GM12891 (cell line): Measurements from ENCODE around the gene NDRG3.

Experiments
- DNase-seq: peaks from one replicate; pipeline ENCODE4 v3.0.0; 2011; ENCODE audit warnings: low spot score; ENCODE audit not compliant: insufficient read length
- FAIRE-seq: peaks from 2 replicates; lab custom pipeline; 2011; peaks lifted over from hg19 to GRCh38; lab: Jason Lieb, UNC
- PAX5 ChIP-seq: IDR thresholded peaks from 2 replicates; pipeline ENCODE4 v1.6.1; 2011; ENCODE audit warnings: low read length, moderate library complexity, mild to moderate bottlenecking; ENCODE audit not compliant: insufficient read depth, severe bottlenecking
- POLR2A ChIP-seq: IDR thresholded peaks from 2 replicates; pipeline ENCODE4 v1.6.1; 2011; ENCODE audit warnings: low read depth, low read length, control low read depth
- POLR2AphosphoS5 ChIP-seq: IDR thresholded peaks from 2 replicates; pipeline ENCODE4 v1.6.1; 2011; ENCODE audit warnings: low read depth, low read length, control low read depth
- POU2F2 ChIP-seq: IDR thresholded peaks from 2 replicates; pipeline ENCODE4 v1.6.1; 2011; ENCODE audit warnings: low read depth, mild to moderate bottlenecking, control low read depth, low read length, moderate library complexity
- SPI1 ChIP-seq: IDR thresholded peaks from 2 replicates; pipeline ENCODE4 v1.6.1; 2011; ENCODE audit warnings: low read depth, low read length, control low read depth
- TAF1 ChIP-seq: IDR thresholded peaks from 2 replicates; pipeline ENCODE4 v1.6.1; 2011; ENCODE audit warnings: low read depth, low read length, control low read depth

The NDRG3 gene

DNA sequence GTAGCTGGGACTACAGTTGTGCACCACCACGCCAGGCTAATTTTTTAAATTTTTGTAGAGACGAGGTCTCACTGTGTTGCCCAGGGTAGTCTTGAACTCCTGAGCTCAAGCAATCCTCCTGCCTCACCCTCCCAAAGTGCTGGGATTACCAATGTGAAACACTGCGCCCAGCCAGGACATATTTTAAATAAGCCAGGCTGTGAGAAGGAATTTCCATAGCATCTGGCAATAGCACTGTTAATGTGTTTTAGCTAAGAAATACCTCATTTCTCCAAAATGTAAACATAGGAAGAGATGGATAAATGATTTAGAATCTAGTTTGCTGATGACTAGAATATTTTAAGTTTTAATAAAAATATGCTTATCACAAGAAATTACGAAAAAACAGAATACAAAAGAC lies 72.9 kb downstream of the NDRG3 start:
- FAIRE-seq = no peak

DNA sequence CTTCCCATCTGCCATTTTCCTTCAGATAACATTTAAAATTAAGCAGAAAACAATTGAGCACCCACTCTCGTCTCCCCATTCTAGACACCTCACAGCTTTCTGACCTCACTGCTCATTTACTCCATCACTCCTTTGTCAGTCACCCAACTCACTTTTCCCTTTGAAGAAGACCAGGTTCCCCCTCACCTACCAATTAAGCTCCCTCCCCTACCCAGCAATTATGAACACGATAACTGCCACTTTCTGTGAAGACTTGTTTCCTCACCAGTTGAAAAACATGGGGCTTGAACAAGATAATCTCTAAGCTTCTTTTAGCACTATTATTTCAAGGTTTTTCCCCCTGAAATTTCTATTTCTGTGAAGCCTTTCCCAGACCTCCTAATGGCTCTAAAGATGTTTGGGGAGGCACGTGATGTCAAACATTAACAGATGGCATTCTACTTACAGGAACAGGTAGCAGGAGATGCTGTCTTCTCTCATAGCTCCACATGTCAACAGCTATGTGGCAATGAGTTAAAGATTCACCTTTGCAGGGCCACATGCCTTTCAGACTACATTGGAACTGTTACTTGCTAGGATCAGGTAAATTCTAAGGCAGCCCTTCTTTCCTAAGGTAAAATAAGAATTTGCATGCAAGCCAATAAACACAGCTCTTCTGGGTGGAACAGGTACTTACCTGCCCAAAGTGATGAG lies 75.1 kb downstream of the NDRG3 start:
- no peak for TF ChIP-seq SPI1
- no peak for TF ChIP-seq TAF1
- no peak for TF ChIP-seq POU2F2
- no peak for TF ChIP-seq POLR2AphosphoS5
- no peak for TF ChIP-seq POLR2A
- no peak for TF ChIP-seq PAX5
- DNase-seq = no peak
- FAIRE-seq = no peak

More for the DNA sequence above, 72.9 kb downstream of the NDRG3 start:
- DNase-seq = no peak
- TF ChIP-seq PAX5 (no peak), POLR2AphosphoS5 (no peak), POLR2A (no peak), TAF1 (no peak), POU2F2 (no peak), SPI1 (no peak)

DNA sequence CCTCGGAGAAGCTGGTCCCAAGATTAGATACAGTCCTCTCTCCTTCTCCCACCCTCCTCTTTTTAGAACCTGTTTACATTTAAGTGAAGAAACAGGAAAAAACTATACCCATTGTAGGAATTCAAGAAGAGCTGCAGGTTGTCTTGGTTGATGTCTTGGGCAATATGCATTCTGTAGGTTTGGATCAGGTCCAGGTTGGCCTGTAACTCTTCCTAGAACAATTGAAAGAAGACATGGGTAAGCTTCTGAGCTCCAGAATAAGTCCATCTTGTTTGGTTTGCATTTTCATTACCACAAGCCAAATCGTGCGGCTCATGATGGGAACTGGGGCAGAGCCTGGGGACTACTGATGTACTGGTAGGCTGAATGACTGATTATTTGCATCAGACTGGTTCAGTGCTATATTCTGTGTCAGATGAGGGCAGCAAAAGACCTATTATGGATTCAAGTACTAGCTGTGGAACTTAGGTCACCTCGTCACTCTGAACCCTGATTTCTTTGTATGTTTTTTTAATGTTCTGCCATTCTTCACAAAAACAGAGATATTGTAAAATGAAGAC lies 79.6 kb downstream of the NDRG3 start:
- TF ChIP-seq SPI1 = no peak
- TF ChIP-seq POLR2A = no peak
- TF ChIP-seq POLR2AphosphoS5 = no peak
- TF ChIP-seq PAX5 = no peak
- TF ChIP-seq TAF1 = no peak
- TF ChIP-seq POU2F2 = no peak
- FAIRE-seq (no peak), DNase-seq (no peak)

DNA sequence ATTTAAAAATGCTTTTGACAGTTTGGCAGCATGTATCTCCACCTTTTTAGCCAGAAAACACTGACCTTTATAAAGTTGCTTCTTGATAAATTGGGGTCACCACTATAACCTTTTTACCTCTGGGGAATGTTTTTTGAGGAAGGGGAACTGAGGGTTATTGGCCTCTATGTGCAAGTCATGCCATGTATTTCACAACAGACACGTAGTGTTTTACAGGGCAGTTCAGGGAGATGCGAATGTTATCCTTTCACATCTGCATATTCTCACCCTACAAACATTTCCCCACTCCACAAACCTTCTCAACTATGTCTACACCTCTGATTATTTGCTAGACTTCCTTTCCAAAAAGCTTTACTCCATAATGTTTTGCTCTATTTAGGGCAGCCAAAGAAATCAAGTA lies 82.9 kb downstream of the NDRG3 start:
- TF ChIP-seq POLR2A = no peak
- DNase-seq = no peak
- FAIRE-seq = peak; percentile 68

DNA sequence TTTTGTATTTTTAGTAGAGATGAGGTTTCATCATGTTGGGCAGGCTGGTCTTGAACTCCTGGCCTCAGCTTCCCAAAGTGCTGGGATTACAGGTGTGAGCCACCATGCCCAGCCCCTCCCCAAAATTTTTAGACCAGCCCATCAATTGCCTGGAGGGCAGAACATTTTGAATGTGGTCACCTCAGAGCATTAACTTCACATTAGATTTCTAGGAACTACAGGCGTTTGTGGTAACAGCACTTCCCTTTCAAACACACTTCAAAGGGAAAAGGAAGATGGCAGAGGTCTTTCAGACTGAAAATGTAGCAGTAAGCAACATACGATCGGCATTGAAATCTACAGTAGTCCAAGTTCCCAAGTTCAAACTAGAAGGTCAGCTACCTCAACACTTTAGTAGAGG lies 87.6 kb downstream of the NDRG3 start:
- TF ChIP-seq TAF1 (no peak), POU2F2 (no peak), POLR2AphosphoS5 (no peak), PAX5 (no peak), SPI1 (no peak), POLR2A (no peak)
- FAIRE-seq (no peak), DNase-seq (no peak)

DNA sequence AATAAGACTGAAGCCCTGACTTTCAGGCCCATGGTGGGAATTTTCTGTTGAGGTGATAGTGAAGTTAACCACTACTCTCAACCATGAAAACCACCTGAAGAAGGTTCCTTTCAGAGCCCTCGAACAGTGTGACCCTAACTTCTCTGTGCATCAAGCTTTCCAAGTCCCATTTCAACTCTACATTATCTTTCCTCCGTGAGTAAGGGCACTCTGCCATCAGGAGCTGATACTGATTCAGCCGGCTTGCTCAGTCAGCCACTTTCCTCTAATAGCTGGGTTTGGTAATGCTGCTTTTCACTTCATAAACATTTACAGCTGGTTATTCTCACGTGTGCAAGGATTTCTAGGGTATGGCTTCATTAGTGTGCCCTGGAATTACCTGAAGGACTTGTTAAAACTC lies 89.2 kb downstream of the NDRG3 start:
- DNase-seq (no peak), FAIRE-seq (no peak)
- no peak for TF ChIP-seq TAF1
- no peak for TF ChIP-seq PAX5
- TF ChIP-seq SPI1 = no peak
- no peak for TF ChIP-seq POLR2A
- TF ChIP-seq POLR2AphosphoS5 = no peak
- TF ChIP-seq POU2F2 = no peak

DNA sequence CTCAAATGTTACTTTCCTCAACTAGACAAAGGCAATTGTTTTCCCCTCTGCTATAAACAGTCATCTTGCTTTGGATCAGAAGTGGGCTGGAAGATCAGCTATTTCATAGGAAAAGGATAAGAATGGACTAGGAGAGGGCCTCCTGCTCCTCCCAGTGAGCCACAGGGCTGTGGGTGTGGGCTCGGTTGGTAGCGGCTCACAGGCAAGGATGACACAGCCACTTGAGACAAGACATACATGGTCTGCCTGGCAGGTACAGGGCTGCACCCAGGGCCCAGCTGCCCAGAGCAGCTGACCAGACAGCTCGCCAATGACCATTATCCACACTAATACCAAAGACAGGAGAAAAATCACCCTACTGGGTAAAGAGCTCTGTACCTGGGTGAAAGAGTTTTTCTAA lies 90.9 kb downstream of the NDRG3 start:
- FAIRE-seq (no peak), DNase-seq (no peak)
- TF ChIP-seq SPI1 (no peak), POLR2AphosphoS5 (no peak), TAF1 (no peak), PAX5 (no peak), POLR2A (no peak), POU2F2 (no peak)

DNA sequence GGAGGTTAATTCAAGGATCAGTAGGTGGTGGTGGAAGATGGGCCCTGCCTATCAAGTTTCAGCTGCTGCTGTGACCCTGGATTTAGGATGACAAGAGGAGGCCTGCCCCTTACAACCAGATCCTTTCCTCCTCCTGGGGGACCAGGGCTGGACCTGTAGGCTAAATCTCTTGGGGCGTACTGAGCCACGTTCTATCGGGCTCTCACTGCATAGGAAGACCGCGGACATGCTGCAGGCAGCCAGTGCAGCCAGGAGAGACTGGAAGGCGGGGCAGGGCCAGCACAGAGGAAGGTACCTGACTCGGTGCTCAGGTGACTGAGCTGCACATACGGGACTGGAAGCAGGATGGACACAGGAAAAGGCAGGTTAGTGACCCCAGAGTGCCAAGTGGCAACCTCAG lies 91.4 kb downstream of the NDRG3 start:
- TF ChIP-seq SPI1 (no peak), TAF1 (no peak), POLR2AphosphoS5 (no peak), POLR2A (no peak), POU2F2 (no peak), PAX5 (no peak)
- DNase-seq (no peak), FAIRE-seq (no peak)

DNA sequence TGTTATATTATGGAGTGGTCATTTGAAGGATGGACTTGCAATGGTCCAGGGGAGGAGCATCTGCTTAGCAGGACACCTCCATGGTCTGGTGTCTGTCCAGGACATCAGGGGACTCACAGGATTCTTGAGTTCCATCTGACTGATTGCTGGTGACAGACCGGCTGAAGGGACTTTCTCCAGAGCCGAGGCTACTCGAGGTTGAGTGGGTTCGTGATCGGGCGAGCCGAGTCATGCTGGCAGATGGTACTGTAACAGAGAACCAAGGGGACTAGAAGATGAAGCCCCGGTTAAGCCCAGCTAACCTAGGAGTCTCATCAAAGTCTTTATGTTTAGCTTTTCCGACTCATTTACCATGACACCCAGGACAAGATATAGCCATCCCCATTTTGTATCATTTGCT lies 92.4 kb downstream of the NDRG3 start:
- no peak for DNase-seq
- no peak for FAIRE-seq
- TF ChIP-seq SPI1 = no peak
- TF ChIP-seq PAX5 = no peak
- no peak for TF ChIP-seq POLR2A
- TF ChIP-seq TAF1 = no peak
- no peak for TF ChIP-seq POLR2AphosphoS5
- TF ChIP-seq POU2F2 = no peak

DNA sequence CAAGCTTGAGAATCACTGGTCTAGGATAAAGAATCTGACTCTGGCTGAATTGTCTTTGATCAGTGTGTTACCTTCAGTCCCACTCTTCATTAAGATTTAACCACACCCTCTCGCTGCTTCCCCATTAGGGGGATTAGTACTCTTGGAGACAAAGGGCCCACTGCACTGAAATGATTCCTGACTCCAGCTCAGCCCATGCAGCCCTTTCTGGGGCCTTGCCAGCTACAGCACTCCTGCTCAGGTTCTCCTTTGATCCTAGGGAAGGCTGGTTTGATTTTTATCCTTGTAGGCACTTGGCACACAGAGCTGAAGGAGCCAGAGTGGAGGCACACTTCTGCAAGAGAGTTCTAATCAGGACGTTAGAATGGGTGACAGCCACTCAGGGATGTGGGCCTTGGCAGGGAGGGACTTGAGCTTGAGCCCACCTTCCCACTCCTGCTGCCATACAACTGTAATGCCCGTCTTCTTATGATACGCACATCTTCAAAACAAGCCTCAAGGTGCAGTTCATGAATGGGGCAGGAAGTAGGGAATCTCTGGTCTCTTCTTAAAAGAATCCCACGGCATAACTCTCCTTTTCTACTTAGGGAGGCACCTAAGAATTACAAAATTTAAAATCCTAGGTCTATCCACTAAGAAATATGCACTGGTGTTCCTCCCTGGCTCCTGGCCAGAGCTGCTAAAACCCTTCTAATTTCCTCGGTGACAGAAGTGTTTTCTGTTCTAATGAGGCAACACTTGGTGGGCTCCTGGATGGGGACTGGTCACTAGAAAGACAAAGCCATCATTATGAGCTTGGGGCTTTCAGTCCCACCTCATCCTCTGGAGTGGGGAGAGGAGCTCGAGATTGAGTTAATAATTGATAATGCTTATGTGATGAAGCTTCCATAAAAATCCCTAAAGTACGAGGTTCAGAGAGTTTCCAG lies 98.4 kb downstream of the NDRG3 start:
- FAIRE-seq (no peak), DNase-seq (no peak)
- no peak for TF ChIP-seq POU2F2
- TF ChIP-seq POLR2A = no peak
- TF ChIP-seq PAX5 = no peak
- no peak for TF ChIP-seq TAF1
- no peak for TF ChIP-seq POLR2AphosphoS5
- TF ChIP-seq SPI1 = no peak
